ENCODE measurements around the gene VSX2.

DNA sequence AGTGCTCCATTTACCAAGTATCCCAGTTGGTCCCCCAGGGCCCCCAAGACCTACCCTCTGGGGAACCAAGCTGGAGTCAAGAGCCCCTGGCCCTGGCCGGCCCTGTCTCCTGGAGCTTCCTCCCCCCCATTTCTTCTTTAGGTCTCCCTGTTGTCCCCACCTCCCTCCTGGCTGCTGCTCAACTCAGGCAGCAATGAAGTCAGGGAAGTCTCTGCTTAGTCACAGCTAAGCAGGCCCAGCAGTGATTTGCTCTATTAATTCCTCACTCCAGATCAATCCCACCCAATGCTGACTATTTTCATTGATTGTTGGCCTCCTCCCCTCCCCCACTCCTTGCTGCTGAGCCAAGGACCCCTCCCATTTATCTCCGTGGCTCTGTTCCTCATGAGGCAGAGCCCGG, 28.3 kb downstream of the VSX2 start:
- TF ChIP-seq, protein P1, sequence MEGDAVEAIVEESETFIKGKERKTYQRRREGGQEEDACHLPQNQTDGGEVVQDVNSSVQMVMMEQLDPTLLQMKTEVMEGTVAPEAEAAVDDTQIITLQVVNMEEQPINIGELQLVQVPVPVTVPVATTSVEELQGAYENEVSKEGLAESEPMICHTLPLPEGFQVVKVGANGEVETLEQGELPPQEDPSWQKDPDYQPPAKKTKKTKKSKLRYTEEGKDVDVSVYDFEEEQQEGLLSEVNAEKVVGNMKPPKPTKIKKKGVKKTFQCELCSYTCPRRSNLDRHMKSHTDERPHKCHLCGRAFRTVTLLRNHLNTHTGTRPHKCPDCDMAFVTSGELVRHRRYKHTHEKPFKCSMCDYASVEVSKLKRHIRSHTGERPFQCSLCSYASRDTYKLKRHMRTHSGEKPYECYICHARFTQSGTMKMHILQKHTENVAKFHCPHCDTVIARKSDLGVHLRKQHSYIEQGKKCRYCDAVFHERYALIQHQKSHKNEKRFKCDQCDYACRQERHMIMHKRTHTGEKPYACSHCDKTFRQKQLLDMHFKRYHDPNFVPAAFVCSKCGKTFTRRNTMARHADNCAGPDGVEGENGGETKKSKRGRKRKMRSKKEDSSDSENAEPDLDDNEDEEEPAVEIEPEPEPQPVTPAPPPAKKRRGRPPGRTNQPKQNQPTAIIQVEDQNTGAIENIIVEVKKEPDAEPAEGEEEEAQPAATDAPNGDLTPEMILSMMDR (IDR thresholded peaks at IDR 0.05): no peak
- no peak for TF ChIP-seq POLR2A (IDR thresholded peaks at IDR 0.05)

Data from body of pancreas (tissue), 4 donors.